Upper lobe of right lung (tissue), 1 donor: ENCODE data around the gene CLIP3. TPM values are rescaled to one million over a fixed set of nuclear protein-coding genes. Genes with fewer than 3 reads are reported as not detected.

ENCODE experiments used
- ATAC-seq: fragments of 200-7000 bp; cut with Tn5 transposase; one replicate; pipeline ENCODE4 v1.9.1; 2020; ENCODE audit warnings: mild to moderate bottlenecking, moderate library complexity
- DNase-seq: peaks from one replicate; pipeline ENCODE4 v3.0.0-alpha.2; 2020
- H3K27ac ChIP-seq: fragments of 200-600 bp; one replicate; pipeline ENCODE4 v1.8.0; 2022
- H3K27me3 ChIP-seq: fragments of 200-600 bp; one replicate; pipeline ENCODE4 v1.8.0; 2022; ENCODE audit warnings: mild to moderate bottlenecking
- H3K36me3 ChIP-seq: fragments of 200-600 bp; one replicate; pipeline ENCODE4 v1.8.0; 2022
- H3K4me1 ChIP-seq: fragments of 200-600 bp; one replicate; pipeline ENCODE4 v1.8.0; 2022
- H3K4me3 ChIP-seq: fragments of 200-600 bp; one replicate; pipeline ENCODE4 v1.8.0; 2022; ENCODE audit warnings: mild to moderate bottlenecking
- H3K9me3 ChIP-seq: fragments of 200-600 bp; one replicate; pipeline ENCODE4 v1.8.0; 2022
- CTCF ChIP-seq: fragments of 200-600 bp; IDR thresholded peaks from one replicate; pipeline ENCODE4 v1.8.0; 2022; ENCODE audit warnings: antibody characterized with exemption
- intact Hi-C: fragments of 100-400 bp; cut with DNase I; formaldehyde crosslinking; loops from one replicate; pipeline ENCODE4 v1.11.0; 2022
- total RNA-seq: library from RNA; stranded (reverse); fragmentation: NEBNext Ultra II Directional; extraction: Animal tissue kit (Norgen Biotek cat#: 25700); gene quantifications from one replicate; pipeline ENCODE4 v1.2.1, GENCODE V29; 2021
- donor health status: DM: no; HTN: yes; CAD: no; lungs with severe emphysema.

Gene CLIP3
- total RNA-seq, 1 donor from 2014 or later: 10.5 TPM

GRCh38 chr19:36008336-36008978 lies 24.2 kb downstream of the CLIP3 start, which contains the start of gene SYNE4:
SYNE4 (minus strand) TSS chr19:36008813; CDS start chr19:36008681, 132 bp downstream.
- ATAC-seq: peak; percentile 88
- Histone ChIP-seq H3K27ac (peak within 1 kb of the TSS; percentile 55), H3K36me3 (no peaks in the 10 kb centered on the region), H3K4me1 (peaks cover 11% of the 10 kb centered on the region), H3K27me3 (no peaks in the 10 kb centered on the region), H3K4me3 (peak within 1 kb of the TSS; percentile 53), H3K9me3 (no peaks in the 10 kb centered on the region)
- intact Hi-C loops: no loop called here
- TF ChIP-seq CTCF: no peak
- DNase-seq: peak; percentile 87

GRCh38 chr19:36006955-36007354 lies 25.7 kb downstream of the CLIP3 start:
- no peak for TF ChIP-seq CTCF
- Histone ChIP-seq H3K9me3 (no peaks in the 10 kb centered on the region), H3K27ac (no peak overlapping the region), H3K4me3 (no peak overlapping the region), H3K4me1 (peaks cover 3% of the 10 kb centered on the region), H3K27me3 (no peaks in the 10 kb centered on the region), H3K36me3 (no peaks in the 10 kb centered on the region)
- intact Hi-C loops: no loop called here
- DNase-seq: no peak
- ATAC-seq: no peak

- H3K4me3 ChIP-seq: no peak overlapping the region
- peaks cover 3% of the 10 kb centered on the region for H3K4me1 ChIP-seq
- intact Hi-C loops: no loop called here
- no peak for TF ChIP-seq CTCF
- H3K27me3 ChIP-seq: no peaks in the 10 kb centered on the region
- no peak for DNase-seq
- no peak overlapping the region for H3K27ac ChIP-seq
- H3K9me3 ChIP-seq: no peaks in the 10 kb centered on the region
- no peak for ATAC-seq
- peaks cover 8% of the 10 kb centered on the region for H3K36me3 ChIP-seq
These were observed 29.4 kb downstream of the CLIP3 start for GRCh38 chr19:36003284-36003683.

DNA sequence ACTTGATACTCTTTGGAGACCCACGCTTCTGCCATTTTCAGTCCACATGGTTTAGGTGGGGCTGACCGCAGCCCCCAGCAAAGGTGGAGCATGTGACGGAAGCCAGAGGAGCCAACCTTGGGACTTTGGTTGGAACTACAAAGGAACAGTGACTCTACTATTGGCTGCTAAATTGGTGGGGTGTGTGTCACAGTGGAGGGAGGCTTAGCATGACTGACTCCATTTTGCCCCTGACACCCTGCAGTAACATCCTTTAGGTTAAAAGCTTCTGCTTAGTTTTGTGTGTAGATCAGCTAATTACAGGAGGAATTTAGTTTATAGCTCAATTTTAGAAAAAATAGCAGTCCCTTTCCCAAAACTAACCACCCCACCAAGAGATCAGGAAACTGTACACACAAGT lies 31.1 kb downstream of the CLIP3 start:
- TF ChIP-seq CTCF: no peak
- Histone ChIP-seq H3K36me3 (peaks cover 16% of the 10 kb centered on the region), H3K4me1 (peaks cover 6% of the 10 kb centered on the region), H3K27me3 (no peaks in the 10 kb centered on the region), H3K4me3 (no peak overlapping the region), H3K27ac (no peak overlapping the region), H3K9me3 (no peaks in the 10 kb centered on the region)
- intact Hi-C loops: no loop called here
- no peak for DNase-seq
- no peak for ATAC-seq

- H3K4me3 ChIP-seq: no peak overlapping the region
- peaks cover 19% of the 10 kb centered on the region for H3K4me1 ChIP-seq
- no peak for ATAC-seq
- H3K27me3 ChIP-seq: no peaks in the 10 kb centered on the region
- H3K27ac ChIP-seq: no peak overlapping the region
- no peak for DNase-seq
- no peaks in the 10 kb centered on the region for H3K9me3 ChIP-seq
- no peak for TF ChIP-seq CTCF
- intact Hi-C loops: no loop called here
- peaks cover 16% of the 10 kb centered on the region for H3K36me3 ChIP-seq
These were observed 35.9 kb downstream of the CLIP3 start for GRCh38 chr19:35996777-35997176.
